Measurements from ENCODE around the gene RAC2.
A peak's percentile ranks its signal among the peaks of the same experiment; 100 is the strongest.

Gene RAC2
- 131 to 171 (median 134) reads per million in 4 experiments for total RNA-seq

- DNase-seq, result peak; percentile 67
Observed at GRCh38 chr22:37244114-37244921, at the start of gene RAC2. Gene RAC2 (minus strand): TSS chr22:37244269. CDS start chr22:37244148, 121 bp downstream.

GRCh38 chr22:37293172-37293571 lies 49.1 kb upstream of the RAC2 start:
- no peak for DNase-seq

- DNase-seq, result no peak
Observed at GRCh38 chr22:37292641-37293040, 48.6 kb upstream of the RAC2 start.

GRCh38 chr22:37291559-37292298 lies 47.7 kb upstream of the RAC2 start:
- DNase-seq, result no peak

- DNase-seq, result no peak
Observed at GRCh38 chr22:37290737-37291136, 46.7 kb upstream of the RAC2 start.

- DNase-seq, result no peak
Observed at GRCh38 chr22:37289156-37289735, 45.2 kb upstream of the RAC2 start.

GRCh38 chr22:37288521-37288920 lies 44.5 kb upstream of the RAC2 start:
- DNase-seq, result no peak

- DNase-seq, result no peak
Observed at GRCh38 chr22:37287550-37287951, 43.5 kb upstream of the RAC2 start.

GRCh38 chr22:37285937-37286336 lies 41.9 kb upstream of the RAC2 start:
- DNase-seq, result no peak

- DNase-seq, result peak; percentile 16
Observed at GRCh38 chr22:37284805-37285355, 40.8 kb upstream of the RAC2 start.

- no peak for DNase-seq
Observed at GRCh38 chr22:37284126-37284804, 40.2 kb upstream of the RAC2 start.

- DNase-seq, result peak; percentile 72
Observed at GRCh38 chr22:37283393-37283937, 39.4 kb upstream of the RAC2 start.

- peak; percentile 68 for DNase-seq
Observed at GRCh38 chr22:37282385-37282677, 38.3 kb upstream of the RAC2 start, which contains the start of gene CYTH4. Gene CYTH4 (plus strand): TSS chr22:37282508. CDS start chr22:37282570, 62 bp downstream.

GRCh38 chr22:37281646-37282384 lies 37.7 kb upstream of the RAC2 start:
- no peak for DNase-seq

- no peak for DNase-seq
Observed at GRCh38 chr22:37281195-37281594, 37.1 kb upstream of the RAC2 start.

GRCh38 chr22:37280718-37281117 lies 36.6 kb upstream of the RAC2 start:
- no peak for DNase-seq

GRCh38 chr22:37279331-37280181 lies 35.5 kb upstream of the RAC2 start:
- no peak for DNase-seq

GRCh38 chr22:37278261-37278660 lies 34.2 kb upstream of the RAC2 start:
- DNase-seq, result no peak

GRCh38 chr22:37277384-37277783 lies 33.3 kb upstream of the RAC2 start:
- DNase-seq, result no peak

GRCh38 chr22:37276776-37277175 lies 32.7 kb upstream of the RAC2 start:
- DNase-seq, result no peak

GRCh38 chr22:37275622-37276021 lies 31.6 kb upstream of the RAC2 start:
- no peak for DNase-seq
